GM18873 (cell line): ENCODE results near the gene DDX25.

Experiments
- ATAC-seq: cut with Tn5 transposase; IDR thresholded peaks from one replicate; pipeline ENCODE4 v1.9.1; 2021; ENCODE audit warnings: mild to moderate bottlenecking, moderate library complexity, moderate number of reproducible peaks; ENCODE audit not compliant: unreplicated experiment, low FRiP score

DDX25 gene

DNA sequence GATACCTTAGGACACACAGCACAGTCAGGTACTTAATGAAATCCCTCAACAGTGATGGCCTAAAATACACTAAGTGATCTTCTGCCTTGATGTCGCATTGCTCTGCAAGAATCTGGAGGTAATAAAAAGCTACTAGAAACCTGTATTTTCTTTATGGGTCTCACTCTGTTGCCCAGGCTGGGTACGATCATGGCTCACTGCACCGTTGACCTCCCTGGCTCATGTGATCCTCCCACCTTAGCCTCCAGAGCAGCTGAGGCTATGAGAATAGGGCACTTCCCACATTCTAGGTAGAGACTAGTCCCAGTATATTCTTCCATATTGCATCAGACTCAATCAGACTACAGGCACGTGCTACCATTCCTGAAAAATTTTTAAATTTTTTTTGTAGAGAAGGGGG is 63.2 kb downstream of the DDX25 start:
- ATAC-seq: no peak

DNA sequence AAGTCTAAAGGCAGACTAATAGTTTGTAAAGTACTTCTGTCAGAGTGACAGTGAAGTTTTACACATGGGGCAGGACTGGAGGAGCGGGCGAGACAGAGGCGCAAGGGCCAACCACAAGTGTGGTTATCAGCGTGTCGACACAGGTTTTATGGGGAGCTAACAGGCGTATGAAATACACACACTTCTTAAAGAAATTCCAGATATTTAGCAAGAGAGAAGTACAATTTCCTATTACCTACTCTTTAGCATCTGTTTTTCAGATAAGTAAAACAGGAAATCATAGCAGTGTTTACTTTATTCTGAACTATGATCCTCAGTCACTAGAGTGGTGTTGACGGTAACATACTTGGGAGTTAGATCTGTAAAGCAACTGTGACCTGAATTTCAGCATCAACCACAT is 64.0 kb downstream of the DDX25 start:
- no peak for ATAC-seq

GRCh38 chr11:125971618-125972017 is 67.3 kb downstream of the DDX25 start:
- no peak for ATAC-seq

DNA sequence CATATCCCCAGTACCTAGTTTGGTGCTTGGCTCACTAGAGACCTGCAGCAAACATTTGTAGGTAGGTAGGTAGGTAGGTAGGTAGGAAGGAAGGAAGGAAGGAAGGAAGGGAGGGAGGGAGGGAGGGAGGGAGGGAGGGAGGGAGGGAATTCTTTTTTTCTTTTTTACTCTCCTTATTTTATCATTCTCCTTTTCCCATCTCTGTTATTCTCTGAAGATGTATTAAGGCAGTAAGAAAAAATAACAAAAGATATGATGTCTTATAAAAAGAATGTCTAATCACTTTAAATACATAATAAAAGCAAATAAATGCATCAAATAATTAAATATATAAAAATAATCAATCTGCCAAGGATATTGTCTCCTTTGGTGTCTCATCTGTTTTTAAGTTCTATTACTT is 70.0 kb downstream of the DDX25 start:
- no peak for ATAC-seq

DNA sequence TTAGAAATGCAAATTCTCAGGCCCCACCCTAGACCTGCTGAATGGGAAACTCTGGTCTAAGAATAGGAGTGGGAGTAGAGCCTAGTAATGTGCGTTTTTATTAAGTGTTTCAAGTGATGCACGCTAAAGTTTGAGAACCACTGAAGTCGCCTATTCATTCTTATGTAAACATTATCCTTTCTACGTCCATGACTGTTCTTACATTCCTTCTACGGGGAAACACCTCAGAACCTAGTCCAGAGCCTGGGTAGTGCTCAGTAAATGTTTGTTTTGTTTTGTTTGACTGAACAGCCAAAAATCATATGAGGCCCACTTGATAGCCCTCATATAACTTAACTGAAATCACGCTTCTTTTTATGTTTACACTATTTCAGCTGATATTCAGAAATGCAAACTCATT is 71.3 kb downstream of the DDX25 start:
- ATAC-seq: no peak

DNA sequence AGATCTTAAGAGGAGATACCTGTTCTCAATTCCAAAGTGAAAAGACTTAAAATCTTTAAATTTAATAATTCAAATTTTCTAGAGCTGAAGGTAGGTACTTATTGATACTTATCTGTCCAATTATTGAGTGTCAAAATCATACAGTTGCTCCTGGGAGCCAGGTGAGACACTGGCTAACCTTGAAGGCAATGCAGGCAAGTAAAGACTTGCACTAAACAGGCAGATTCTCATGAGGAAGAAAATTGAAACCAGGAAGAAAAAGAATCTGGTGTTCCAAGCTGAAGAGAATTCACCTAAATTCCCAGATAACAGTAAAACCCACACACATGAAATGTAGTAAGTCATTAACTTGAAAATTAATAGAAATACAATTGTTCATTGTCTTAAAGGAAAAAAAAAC is 71.8 kb downstream of the DDX25 start:
- ATAC-seq: no peak

GRCh38 chr11:125977333-125977732 is 73.0 kb downstream of the DDX25 start:
- ATAC-seq: no peak

- no peak for ATAC-seq
These were observed 73.9 kb downstream of the DDX25 start for GRCh38 chr11:125978181-125978716.
